ENCODE data around the gene BLOC1S4. TPM values are rescaled to one million over a fixed set of nuclear protein-coding genes. Genes with fewer than 3 reads are reported as not detected.
A peak's percentile ranks its signal among the peaks of the same experiment; 100 is the strongest.
"Not testable (repeated sequence)": the region's sequence is repeated elsewhere in the genome, so short reads cannot be mapped to it uniquely, and the experiment has no call there.

BLOC1S4 gene
- total and polyA plus RNA-seq, 7 donors: 9.1 to 19.7 (median 13.2) TPM

GRCh38 chr4:6722891-6723290, 6.9 kb downstream of the BLOC1S4 start:
- H3K27ac ChIP-seq: no peak overlapping the region
- no peak for TF ChIP-seq POLR2A (IDR thresholded peaks at IDR 0.05)
- TF ChIP-seq POLR2AphosphoS5 (IDR thresholded peaks at IDR 0.05): no peak
- TF ChIP-seq CTCF (IDR thresholded peaks at IDR 0.05): no peak
- TF ChIP-seq EP300 (IDR thresholded peaks at IDR 0.05): no peak
- WGBS, 2 donors: 95 to 96% methylated on average over 12 of the region's 12 CpGs
- no peak for DNase-seq
- no peaks in the 10 kb centered on the region for H3K27me3 ChIP-seq
- intact Hi-C loops (cut with DNase I): no loop called here
- H3K4me1 ChIP-seq: peaks cover 0 to 26% (median 17%) of the 10 kb centered on the region in 4 donors
- no peaks in the 10 kb centered on the region for H3K36me3 ChIP-seq
- H3K4me3 ChIP-seq: no peak overlapping the region
- no peaks in the 10 kb centered on the region for H3K9me3 ChIP-seq

- H3K27ac ChIP-seq: no peak overlapping the region
- WGBS, 2 donors: 95 to 96% methylated on average over 8 of the region's 8 CpGs
- no peaks in the 10 kb centered on the region for H3K27me3 ChIP-seq
- H3K4me1 ChIP-seq: peaks cover 0 to 26% (median 11%) of the 10 kb centered on the region in 4 donors
- intact Hi-C loops (cut with DNase I): no loop called here
- DNase-seq: no peak
- H3K4me3 ChIP-seq: no peak overlapping the region
- no peaks in the 10 kb centered on the region for H3K36me3 ChIP-seq
- no peak for TF ChIP-seq CTCF (IDR thresholded peaks at IDR 0.05)
- no peaks in the 10 kb centered on the region for H3K9me3 ChIP-seq
Observed at GRCh38 chr4:6723851-6724250, 7.9 kb downstream of the BLOC1S4 start.

- WGBS, 2 donors: 89 to 92% methylated on average over 21 of the region's 21 CpGs
- H3K9me3 ChIP-seq: no peaks in the 10 kb centered on the region
- peaks cover 0 to 32% (median 11%) of the 10 kb centered on the region in 4 donors for H3K4me1 ChIP-seq
- no peak overlapping the region for H3K27ac ChIP-seq
- H3K36me3 ChIP-seq: no peaks in the 10 kb centered on the region
- H3K27me3 ChIP-seq: no peaks in the 10 kb centered on the region
- no peak for DNase-seq
- intact Hi-C loops (cut with DNase I): no loop called here
- TF ChIP-seq POLR2A (IDR thresholded peaks at IDR 0.05) (no peak), EP300 (IDR thresholded peaks at IDR 0.05) (no peak), CTCF (IDR thresholded peaks at IDR 0.05) (no peak), POLR2AphosphoS5 (IDR thresholded peaks at IDR 0.05) (no peak)
- no peak overlapping the region for H3K4me3 ChIP-seq
Observed at GRCh38 chr4:6724421-6725111, 8.6 kb downstream of the BLOC1S4 start.

- H3K27ac ChIP-seq; H3K36me3 ChIP-seq; H3K9me3 ChIP-seq; H3K4me3 ChIP-seq; H3K27me3 ChIP-seq; intact Hi-C loops (cut with DNase I); DNase-seq: not testable (repeated sequence)
- H3K4me1 ChIP-seq: peaks cover 0 to 27% (median 6%) of the 10 kb centered on the region in 4 donors
- 94 to 96% methylated on average over 16 of the region's 16 CpGs for WGBS, 2 donors
Observed at GRCh38 chr4:6725427-6725961, 9.5 kb downstream of the BLOC1S4 start.

GRCh38 chr4:6727081-6727942, 11.3 kb downstream of the BLOC1S4 start:
- Histone ChIP-seq H3K4me1 (peaks cover 0 to 26% (median 5%) of the 10 kb centered on the region in 4 donors), H3K4me3 (peak overlapping the region in 2 of 4 donors; percentile 16 to 23), H3K9me3 (no peaks in the 10 kb centered on the region), H3K27ac (peak overlapping the region in 3 of 4 donors; percentile 28 to 72 (median 64)), H3K27me3 (no peaks in the 10 kb centered on the region), H3K36me3 (no peaks in the 10 kb centered on the region)
- WGBS, 2 donors: 79 to 84% methylated on average over 30 to 31 of the region's 31 CpGs
- TF ChIP-seq POLR2A (IDR thresholded peaks at IDR 0.05) (no peak), POLR2AphosphoS5 (IDR thresholded peaks at IDR 0.05) (peak in 1 of 4 donors; percentile 11)
- no peak for DNase-seq
- intact Hi-C loops (cut with DNase I): no loop called here
